ENCODE data around the gene SAP30BP.

GRCh38 chr17:75647061-75647460, 20.1 kb upstream of the SAP30BP start:
- TF ChIP-seq POLR2A (IDR thresholded peaks at IDR 0.05; ENCODE audit: low read depth, low read length) (no peak), REST (IDR thresholded peaks at IDR 0.05; ENCODE audit: low read depth, low read length) (no peak), NFXL1 (IDR thresholded peaks at IDR 0.05; ENCODE audit: borderline replicate concordance) (no peak), YY1 (IDR thresholded peaks at IDR 0.05; ENCODE audit: low read depth, low read length) (no peak), RAD21 (IDR thresholded peaks at IDR 0.05; ENCODE audit: insufficient read depth, low read depth, low read length) (no peak), GABPA (IDR thresholded peaks at IDR 0.05; ENCODE audit: low read depth) (no peak), BACH1 (IDR thresholded peaks at IDR 0.05; ENCODE audit: borderline replicate concordance) (no peak), NFYB (IDR thresholded peaks at IDR 0.05; ENCODE audit: insufficient read depth, low read depth, low read length) (no peak), CTCF (IDR thresholded peaks at IDR 0.05 in 2 of 3, conservative IDR thresholded peaks at IDR 0.05 in 1 of 3; ENCODE audit: control insufficient read depth in 2 of 3, extremely low read depth in 1 of 3, insufficient read depth in 1 of 3, low read depth in 3 of 3, low read length in 3 of 3) (no peak), MTA2 (IDR thresholded peaks at IDR 0.05; ENCODE audit: low read depth) (no peak)
